Panc1 (cell line): ENCODE measurements around the gene KIAA0408.

Source experiments
- POLR2AphosphoS5 ChIP-seq: IDR thresholded peaks from 2 replicates; pipeline ENCODE4 v1.6.1; 2012; ENCODE audit warnings: mild to moderate bottlenecking, low read depth, low read length, moderate library complexity
- SIN3A ChIP-seq: IDR thresholded peaks from 2 replicates; pipeline ENCODE4 v1.6.1; 2012; ENCODE audit warnings: low read depth, mild to moderate bottlenecking, low read length, moderate library complexity, borderline replicate concordance; ENCODE audit not compliant: insufficient read depth
- TF ChIP-seq, protein P1 (sequence below): fragments of 450-650 bp; IDR thresholded peaks from 2 replicates; pipeline ENCODE4 v1.5.1; 2017; ENCODE audit warnings: mild to moderate bottlenecking
- TF ChIP-seq, protein P2 (sequence below), 2 experiments: IDR thresholded peaks; 2 replicates each; pipeline ENCODE4 v1.6.1; 2011 to 2012; ENCODE audit warnings: low read depth in 2 of 2, control low read depth in 1 of 2, low read length in 1 of 2, mild to moderate bottlenecking in 1 of 2, moderate library complexity in 1 of 2; ENCODE audit not compliant: insufficient read depth in 1 of 2

DNA sequence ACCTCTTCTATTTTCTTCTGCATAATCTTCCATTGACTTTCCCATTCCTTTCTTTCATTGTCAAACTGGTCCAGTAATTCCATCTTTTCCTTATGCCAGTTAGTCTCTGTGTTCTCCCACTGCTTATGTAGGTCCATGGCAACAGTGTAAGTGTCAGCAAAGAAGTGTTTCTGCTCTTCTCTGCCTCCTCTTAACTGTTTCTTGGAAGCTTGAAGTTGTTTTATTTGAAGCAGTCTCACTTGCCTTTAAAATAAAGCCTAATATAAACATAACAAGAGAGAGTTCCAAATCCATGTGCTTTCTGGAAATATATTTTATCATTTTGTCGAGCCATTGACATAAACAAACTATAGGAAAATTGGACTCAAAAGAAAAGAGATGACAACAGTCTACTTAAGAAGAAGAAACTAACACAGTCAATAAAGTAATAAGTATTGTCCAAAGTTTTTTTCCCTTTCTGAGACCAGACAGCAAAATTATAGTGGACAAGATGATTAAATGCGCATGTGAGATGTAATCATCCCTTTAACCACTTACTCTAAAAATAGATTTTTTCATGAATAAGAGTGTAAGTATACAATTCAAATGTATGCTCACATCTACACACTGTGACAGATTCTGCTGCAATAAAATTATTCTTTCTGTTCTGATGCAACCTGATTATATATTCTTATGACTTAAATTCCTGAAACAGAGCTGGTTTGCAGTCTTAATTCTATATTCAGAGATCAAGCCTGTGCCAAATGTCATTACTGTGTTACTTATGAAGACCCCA is 5.2 kb downstream of the KIAA0408 start:
- TF ChIP-seq, protein P1, sequence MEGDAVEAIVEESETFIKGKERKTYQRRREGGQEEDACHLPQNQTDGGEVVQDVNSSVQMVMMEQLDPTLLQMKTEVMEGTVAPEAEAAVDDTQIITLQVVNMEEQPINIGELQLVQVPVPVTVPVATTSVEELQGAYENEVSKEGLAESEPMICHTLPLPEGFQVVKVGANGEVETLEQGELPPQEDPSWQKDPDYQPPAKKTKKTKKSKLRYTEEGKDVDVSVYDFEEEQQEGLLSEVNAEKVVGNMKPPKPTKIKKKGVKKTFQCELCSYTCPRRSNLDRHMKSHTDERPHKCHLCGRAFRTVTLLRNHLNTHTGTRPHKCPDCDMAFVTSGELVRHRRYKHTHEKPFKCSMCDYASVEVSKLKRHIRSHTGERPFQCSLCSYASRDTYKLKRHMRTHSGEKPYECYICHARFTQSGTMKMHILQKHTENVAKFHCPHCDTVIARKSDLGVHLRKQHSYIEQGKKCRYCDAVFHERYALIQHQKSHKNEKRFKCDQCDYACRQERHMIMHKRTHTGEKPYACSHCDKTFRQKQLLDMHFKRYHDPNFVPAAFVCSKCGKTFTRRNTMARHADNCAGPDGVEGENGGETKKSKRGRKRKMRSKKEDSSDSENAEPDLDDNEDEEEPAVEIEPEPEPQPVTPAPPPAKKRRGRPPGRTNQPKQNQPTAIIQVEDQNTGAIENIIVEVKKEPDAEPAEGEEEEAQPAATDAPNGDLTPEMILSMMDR: no peak
- TF ChIP-seq POLR2AphosphoS5: no peak
- TF ChIP-seq, protein P2, sequence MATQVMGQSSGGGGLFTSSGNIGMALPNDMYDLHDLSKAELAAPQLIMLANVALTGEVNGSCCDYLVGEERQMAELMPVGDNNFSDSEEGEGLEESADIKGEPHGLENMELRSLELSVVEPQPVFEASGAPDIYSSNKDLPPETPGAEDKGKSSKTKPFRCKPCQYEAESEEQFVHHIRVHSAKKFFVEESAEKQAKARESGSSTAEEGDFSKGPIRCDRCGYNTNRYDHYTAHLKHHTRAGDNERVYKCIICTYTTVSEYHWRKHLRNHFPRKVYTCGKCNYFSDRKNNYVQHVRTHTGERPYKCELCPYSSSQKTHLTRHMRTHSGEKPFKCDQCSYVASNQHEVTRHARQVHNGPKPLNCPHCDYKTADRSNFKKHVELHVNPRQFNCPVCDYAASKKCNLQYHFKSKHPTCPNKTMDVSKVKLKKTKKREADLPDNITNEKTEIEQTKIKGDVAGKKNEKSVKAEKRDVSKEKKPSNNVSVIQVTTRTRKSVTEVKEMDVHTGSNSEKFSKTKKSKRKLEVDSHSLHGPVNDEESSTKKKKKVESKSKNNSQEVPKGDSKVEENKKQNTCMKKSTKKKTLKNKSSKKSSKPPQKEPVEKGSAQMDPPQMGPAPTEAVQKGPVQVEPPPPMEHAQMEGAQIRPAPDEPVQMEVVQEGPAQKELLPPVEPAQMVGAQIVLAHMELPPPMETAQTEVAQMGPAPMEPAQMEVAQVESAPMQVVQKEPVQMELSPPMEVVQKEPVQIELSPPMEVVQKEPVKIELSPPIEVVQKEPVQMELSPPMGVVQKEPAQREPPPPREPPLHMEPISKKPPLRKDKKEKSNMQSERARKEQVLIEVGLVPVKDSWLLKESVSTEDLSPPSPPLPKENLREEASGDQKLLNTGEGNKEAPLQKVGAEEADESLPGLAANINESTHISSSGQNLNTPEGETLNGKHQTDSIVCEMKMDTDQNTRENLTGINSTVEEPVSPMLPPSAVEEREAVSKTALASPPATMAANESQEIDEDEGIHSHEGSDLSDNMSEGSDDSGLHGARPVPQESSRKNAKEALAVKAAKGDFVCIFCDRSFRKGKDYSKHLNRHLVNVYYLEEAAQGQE (IDR thresholded peaks at IDR 0.05; ENCODE audit: insufficient read depth in 1 of 2, low read depth in 2 of 2, low read length in 1 of 2): no peak
- no peak for TF ChIP-seq SIN3A
